ENCODE data around the gene TTC27.
A peak's percentile ranks its signal among the peaks of the same experiment; 100 is the strongest.

Gene TTC27

DNA sequence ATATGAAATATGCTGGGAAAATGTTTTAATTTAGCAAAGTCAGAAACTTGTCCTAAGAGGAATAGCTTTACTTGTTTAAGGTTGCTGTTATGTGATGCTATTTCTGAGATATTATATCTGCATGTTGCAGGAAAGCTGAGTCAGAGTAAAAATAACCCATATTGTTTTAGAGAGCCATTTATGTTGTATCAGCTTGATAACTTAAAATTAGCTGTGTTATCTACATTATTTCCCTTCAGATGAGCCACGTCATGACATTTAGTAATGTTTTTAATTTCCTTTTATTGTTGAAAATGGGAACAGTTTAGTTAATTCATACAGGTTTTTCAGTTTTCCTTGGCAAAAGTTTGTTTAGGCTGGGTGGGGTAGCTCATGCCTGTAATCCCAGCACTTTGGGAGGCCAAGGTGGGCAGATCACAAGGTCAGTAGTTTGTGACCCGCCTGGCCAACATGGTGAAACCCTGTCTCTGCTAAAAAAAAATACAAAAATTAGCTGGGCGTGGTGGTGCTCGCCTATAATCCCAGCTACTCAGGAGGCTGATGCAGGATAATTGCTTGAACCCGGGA lies 55.8 kb downstream of the TTC27 start:
- H3K27ac ChIP-seq, result no peak overlapping the region
- ChIA-PET CTCF (no interaction called here), POLR2A (ENCODE audit: low non-redundant PET) (no interaction called here)
- TF ChIP-seq, protein P1, sequence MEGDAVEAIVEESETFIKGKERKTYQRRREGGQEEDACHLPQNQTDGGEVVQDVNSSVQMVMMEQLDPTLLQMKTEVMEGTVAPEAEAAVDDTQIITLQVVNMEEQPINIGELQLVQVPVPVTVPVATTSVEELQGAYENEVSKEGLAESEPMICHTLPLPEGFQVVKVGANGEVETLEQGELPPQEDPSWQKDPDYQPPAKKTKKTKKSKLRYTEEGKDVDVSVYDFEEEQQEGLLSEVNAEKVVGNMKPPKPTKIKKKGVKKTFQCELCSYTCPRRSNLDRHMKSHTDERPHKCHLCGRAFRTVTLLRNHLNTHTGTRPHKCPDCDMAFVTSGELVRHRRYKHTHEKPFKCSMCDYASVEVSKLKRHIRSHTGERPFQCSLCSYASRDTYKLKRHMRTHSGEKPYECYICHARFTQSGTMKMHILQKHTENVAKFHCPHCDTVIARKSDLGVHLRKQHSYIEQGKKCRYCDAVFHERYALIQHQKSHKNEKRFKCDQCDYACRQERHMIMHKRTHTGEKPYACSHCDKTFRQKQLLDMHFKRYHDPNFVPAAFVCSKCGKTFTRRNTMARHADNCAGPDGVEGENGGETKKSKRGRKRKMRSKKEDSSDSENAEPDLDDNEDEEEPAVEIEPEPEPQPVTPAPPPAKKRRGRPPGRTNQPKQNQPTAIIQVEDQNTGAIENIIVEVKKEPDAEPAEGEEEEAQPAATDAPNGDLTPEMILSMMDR (conservative IDR thresholded peaks at IDR 0.05; ENCODE audit: low read depth), result no peak
- no peak for DNase-seq (ENCODE audit: low spot score)

GRCh38 chr2:32688541-32688940 lies 60.7 kb downstream of the TTC27 start:
- H3K27ac ChIP-seq, result no peak overlapping the region
- CTCF ChIA-PET, result interaction anchor here (0.6 kb wide), 1 partner anchor 842 kb away, joined by 3 read pairs; no protein-coding TSS in a partner anchor
- POLR2A ChIA-PET (ENCODE audit: low non-redundant PET), result no interaction called here
- peak; percentile 38 for DNase-seq (ENCODE audit: low spot score)
- TF ChIP-seq, protein P1 (conservative IDR thresholded peaks at IDR 0.05; ENCODE audit: low read depth), result no peak

- CTCF ChIA-PET, result interaction anchor here (1.0 kb wide), 1 partner anchor 11 kb away, joined by 3 read pairs; no protein-coding TSS in a partner anchor
- no peak for DNase-seq (ENCODE audit: low spot score)
- H3K27ac ChIP-seq, result no peak overlapping the region
- TF ChIP-seq, protein P1 (conservative IDR thresholded peaks at IDR 0.05; ENCODE audit: low read depth), result no peak
- POLR2A ChIA-PET (ENCODE audit: low non-redundant PET), result no interaction called here
These were observed 63.8 kb downstream of the TTC27 start for GRCh38 chr2:32691678-32692077.

DNA sequence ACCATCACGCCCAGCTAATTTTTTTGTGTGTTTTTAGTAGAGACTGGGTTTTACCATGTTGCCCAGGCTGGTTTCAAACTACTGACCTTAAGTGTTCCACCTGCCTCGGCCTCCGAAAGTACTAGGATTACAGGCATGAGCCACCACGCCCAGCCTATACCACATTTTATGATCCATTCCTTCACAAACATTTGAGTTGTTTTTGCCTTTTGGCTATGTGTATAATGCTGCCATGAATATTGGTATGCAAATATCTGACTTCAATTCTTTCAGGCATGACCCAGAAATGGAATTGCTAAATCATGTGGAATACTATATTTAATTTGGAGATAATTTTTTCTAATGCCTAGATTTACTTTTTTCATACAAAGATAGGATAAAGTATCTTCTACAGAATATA lies 68.6 kb downstream of the TTC27 start:
- TF ChIP-seq, protein P1 (conservative IDR thresholded peaks at IDR 0.05; ENCODE audit: low read depth), result no peak
- no peak overlapping the region for H3K27ac ChIP-seq
- no peak for DNase-seq (ENCODE audit: low spot score)
- ChIA-PET POLR2A (ENCODE audit: low non-redundant PET) (no interaction called here), CTCF (no interaction called here)

GRCh38 chr2:32697156-32697555 lies 69.3 kb downstream of the TTC27 start:
- DNase-seq (ENCODE audit: low spot score), result peak; percentile 12
- ChIA-PET POLR2A (ENCODE audit: low non-redundant PET) (no interaction called here), CTCF (interaction anchor here (0.5 kb wide), 1 partner anchor 468 kb away, joined by 3 read pairs; no protein-coding TSS in a partner anchor)
- TF ChIP-seq, protein P1 (conservative IDR thresholded peaks at IDR 0.05; ENCODE audit: low read depth), result no peak
- H3K27ac ChIP-seq, result no peak overlapping the region

- H3K27ac ChIP-seq, result no peak overlapping the region
- ChIA-PET POLR2A (ENCODE audit: low non-redundant PET) (no interaction called here), CTCF (interaction anchor here (0.7 kb wide), 1 partner anchor 363 kb away, joined by 4 read pairs; no protein-coding TSS in a partner anchor)
- DNase-seq (ENCODE audit: low spot score), result no peak
- TF ChIP-seq, protein P1 (conservative IDR thresholded peaks at IDR 0.05; ENCODE audit: low read depth), result no peak
These were observed 71.3 kb downstream of the TTC27 start for GRCh38 chr2:32699151-32699550.
